ENCODE data around the gene POGLUT3.

POGLUT3 gene

DNA sequence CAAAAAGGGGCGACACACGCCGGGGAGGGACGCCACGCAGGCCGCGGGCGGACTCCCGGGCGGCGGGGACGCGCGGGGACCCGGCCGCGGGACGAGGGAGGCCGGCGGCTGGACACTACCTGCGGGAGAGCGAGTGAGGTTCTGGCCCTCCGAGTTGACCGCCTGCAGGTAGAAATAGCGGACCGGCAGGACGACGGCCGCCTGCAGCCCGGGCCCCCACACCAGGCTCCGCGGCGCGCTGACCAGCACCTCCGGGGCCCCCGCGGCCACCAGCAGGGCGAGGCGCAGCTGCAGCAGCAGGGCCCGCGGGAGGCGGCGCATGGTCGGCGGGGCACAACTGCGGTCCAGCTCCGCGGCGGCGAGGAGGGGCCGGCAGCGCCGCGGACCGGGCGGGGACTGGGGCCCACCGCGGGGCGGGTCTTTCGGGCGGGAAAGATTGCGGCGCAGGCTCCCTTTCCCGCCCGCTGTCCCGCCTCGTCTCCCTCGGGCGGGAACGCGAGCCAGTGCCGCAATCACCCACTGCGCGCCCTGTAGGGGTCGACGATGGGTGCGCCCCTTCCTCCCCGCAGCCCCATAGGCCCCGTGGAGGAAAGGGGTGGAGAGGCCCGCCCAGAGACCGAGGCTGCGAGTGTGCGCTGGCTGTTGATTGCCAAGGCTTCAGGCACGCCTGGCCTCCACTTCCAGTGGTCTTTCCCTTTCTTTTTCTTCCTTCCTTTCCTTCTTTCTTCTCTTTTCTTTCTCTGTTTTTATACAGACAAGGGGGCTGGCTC is at the start of gene POGLUT3:
Gene POGLUT3 (minus strand): TSS at position 339 of the 770 bp plus-strand sequence. CDS start 18 bp downstream, at position 321.
- peak; percentile 65 to 84 (median 68) for DNase-seq

- DNase-seq = no peak
Measured at GRCh38 chr11:108545909-108546501, 47.8 kb upstream of the POGLUT3 start.

DNA sequence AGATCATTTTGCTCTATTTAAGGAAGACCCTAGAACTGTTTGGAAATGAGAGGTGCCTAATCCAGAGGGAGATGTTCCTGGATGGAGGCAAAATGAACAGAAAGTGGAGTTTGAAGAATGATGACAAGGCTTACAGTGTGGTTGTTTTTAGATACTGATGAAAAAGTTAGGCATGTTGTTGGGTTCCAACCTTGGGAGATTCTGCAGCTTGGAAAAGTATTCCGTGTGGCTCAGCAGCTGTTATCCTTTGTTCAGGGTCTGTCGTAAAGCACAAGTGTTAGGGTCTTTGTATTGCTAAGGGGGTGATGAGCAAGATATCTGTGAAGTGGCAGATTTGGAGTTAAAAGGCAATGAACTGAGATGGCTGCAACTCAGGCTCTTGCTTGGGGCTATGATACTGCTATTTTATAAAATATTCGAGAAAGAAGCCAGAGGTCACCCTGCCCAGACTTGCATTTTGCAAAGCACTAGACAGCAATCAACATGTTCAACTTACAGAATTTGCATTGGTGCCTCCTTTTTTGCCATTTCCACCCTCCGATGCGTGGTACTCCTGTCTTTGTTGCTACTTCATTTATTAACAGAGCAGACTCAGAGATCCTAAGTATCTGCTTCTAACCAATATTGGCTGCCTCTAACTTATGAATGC is 45.3 kb upstream of the POGLUT3 start:
- no peak for DNase-seq

- DNase-seq = no peak
Measured at GRCh38 chr11:108541531-108541930, 43.3 kb upstream of the POGLUT3 start.

DNA sequence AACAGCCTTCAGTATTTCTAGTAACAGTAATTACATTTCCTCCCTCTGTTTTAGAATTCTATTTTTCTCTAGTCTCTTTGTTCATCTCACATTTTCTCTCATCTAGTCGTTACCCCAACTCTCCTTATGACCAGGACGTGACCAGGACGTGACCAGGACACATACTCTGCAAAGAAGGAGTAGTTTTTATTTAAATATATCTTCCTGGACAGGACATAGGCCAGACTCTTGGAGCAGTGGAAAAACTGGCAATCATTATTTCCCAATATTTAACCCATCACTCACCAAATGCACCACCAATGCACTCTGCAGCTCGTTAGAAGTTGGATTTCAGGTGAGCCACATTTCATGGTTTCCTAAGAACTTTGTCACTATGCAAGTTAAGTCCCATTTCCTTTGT is 40.3 kb upstream of the POGLUT3 start:
- no peak for DNase-seq

GRCh38 chr11:108538022-108538424 is 39.8 kb upstream of the POGLUT3 start:
- DNase-seq = no peak

GRCh38 chr11:108536783-108537182 is 38.6 kb upstream of the POGLUT3 start:
- DNase-seq = no peak

GRCh38 chr11:108535384-108535955 is 37.3 kb upstream of the POGLUT3 start:
- DNase-seq = no peak

DNA sequence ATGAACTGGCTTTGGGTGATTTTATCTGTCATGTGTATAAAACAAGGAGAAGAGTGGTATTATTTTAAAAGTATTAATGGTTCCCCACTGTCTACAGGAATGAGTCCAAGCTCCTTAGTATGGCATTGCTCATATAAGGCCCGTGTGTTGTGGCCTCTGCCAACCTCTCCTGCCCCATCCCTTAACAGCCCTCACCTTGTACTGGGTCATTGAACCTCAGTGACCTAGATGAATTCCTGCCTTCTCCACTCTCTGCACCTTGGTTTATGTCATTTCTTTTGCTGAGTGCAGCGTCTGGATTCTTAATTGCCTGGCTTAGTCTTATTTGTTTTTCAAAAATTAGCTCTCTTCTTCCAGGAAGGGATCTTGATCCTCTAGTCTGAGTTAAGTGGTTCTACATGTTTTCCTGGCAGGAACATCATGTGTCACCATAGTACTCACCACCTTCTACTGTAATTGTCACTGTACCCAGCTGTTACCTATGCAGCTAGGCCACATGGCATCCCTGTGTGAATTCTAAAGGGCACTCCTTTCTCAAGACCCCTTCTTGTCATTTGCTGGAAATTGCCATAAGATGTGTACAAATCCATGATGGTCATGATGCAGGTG is 36.2 kb upstream of the POGLUT3 start:
- DNase-seq = no peak

DNA sequence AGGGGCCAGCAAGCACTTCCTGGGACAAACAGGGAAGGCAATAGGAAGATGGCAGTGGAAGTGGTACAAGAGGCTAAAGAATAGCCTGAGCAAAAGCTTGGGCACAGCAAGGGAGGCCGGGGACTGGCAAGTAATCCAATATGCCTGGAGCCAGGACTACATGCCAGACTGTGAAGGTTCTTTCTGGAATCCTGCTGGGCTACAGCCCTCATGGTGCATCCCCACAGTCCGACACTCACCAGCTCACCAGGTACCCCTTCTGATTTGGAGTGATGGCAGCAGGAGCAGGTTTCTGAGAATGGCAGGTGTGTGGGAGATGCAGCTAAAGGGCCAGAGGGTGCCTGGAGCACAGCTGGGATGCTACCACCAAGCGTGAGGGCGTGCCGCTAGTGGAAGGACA is 32.2 kb upstream of the POGLUT3 start:
- DNase-seq = no peak

- no peak for DNase-seq
Measured at GRCh38 chr11:108527382-108527781, 29.2 kb upstream of the POGLUT3 start.

DNA sequence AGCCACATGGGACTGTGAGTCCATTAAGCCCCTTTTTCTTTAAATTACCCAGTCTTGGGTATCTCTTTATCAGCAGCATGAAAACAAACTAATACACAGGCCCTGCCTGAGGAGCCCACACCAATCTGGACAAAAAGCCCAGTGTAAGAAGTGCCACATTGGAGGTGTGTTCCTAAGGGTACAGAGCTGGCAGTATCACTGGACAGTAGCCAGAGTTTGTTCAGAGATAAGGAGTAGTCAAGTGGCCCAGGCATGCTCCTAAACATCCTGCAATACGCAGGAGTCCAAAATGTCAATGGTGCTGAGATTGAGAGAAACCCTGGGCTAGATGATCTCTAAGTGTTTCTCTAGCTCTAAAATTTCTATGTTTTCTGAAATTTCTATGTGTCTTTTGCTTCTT is 27.0 kb upstream of the POGLUT3 start:
- DNase-seq = no peak

GRCh38 chr11:108524422-108524821 is 26.2 kb upstream of the POGLUT3 start:
- no peak for DNase-seq

GRCh38 chr11:108522318-108522717 is 24.1 kb upstream of the POGLUT3 start:
- no peak for DNase-seq

- DNase-seq = no peak
Measured at GRCh38 chr11:108518581-108518980, 20.4 kb upstream of the POGLUT3 start.

DNA sequence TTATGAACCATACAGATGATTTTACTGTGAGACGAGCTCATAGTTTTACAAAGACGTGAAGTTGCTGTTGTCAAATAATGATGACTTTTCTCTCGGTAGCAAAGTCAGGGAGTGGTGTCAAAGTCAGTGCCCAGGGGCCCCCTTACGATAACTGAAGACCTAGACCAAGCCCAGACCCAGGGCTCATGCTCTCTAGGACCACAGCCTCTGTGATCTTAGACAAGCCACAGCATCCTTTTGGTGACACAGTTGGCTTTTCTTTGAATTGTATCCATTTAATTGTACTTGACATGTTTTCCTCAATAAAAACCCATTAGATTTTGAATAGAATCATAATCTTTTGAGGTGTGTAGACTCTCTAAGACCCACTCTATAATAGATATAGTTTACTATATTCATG is 17.9 kb upstream of the POGLUT3 start:
- no peak for DNase-seq

GRCh38 chr11:108512708-108513107 is 14.5 kb upstream of the POGLUT3 start:
- DNase-seq = no peak

DNA sequence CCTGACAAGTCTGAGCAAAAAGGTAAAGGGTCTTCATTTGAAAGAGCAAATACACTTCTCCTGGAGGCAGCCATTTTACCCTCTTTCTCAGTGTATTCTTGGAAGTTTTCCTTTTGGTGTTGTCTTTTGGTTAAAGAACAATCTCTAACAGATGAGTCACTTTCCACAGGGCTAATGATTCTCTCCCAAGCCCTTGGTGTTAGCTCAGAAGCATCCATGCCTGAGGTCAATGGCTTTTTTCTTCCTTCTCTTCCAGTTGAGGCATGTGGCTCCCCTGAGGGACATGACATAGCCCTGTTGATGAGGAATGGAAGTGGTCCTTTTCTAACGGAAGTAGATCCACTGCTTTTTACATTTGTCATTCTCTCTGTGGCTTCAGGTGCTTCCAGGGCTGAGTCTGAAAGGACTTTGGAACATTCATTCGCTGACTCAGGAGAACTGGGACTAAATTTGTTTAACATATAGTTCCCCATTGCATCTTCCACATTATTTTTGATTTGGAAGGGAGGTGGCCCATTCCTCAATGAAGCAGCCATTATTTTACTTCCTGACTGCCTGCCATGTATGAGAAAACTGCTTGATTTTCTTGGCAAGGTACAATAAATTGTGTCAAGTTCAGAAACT is 13.8 kb upstream of the POGLUT3 start:
- DNase-seq = no peak

GRCh38 chr11:108508653-108509593 is 10.7 kb upstream of the POGLUT3 start:
- DNase-seq = no peak

DNA sequence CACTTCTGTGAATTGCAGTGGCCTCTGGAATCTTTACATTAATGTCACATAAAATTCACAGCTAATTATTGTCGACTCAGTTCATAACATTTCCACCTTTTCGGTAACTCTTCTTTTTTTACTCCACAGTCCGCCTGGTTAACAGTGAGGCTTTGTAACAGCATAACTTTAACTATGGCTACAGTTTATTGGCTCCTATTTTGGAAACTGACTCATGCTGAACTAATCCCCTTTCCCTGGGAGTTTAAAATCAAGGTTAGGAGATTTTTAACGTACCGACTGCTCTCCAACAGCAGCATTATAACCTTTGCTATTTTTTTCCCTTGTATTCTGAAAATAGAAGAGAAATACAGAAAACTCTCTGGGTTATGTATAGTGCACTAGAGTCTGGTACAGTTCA is 3.2 kb upstream of the POGLUT3 start:
- no peak for DNase-seq

DNA sequence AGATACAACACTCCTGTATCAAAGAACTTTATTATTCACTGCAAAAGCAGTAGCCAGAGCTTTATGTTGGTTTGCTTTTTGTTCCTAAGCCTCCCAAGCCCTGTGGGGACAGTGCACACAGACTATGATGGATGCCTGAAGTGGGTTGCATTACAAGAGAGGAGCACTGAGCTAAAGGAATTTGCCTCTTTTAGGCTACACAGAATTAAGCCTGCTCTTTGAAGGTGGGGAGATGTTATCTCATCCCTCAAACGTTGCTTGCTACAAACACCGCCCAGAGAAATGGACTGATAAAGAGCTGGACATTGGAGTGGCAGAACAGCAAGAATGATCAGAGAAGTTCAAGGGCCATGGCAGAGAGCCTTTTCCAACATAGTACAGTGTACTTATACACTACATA is 2.5 kb upstream of the POGLUT3 start:
- DNase-seq = no peak

- no peak for DNase-seq
Measured at GRCh38 chr11:108500169-108500568, 2.0 kb upstream of the POGLUT3 start.
